Measurements from ENCODE around the gene CACNB4.

Gene CACNB4

DNA sequence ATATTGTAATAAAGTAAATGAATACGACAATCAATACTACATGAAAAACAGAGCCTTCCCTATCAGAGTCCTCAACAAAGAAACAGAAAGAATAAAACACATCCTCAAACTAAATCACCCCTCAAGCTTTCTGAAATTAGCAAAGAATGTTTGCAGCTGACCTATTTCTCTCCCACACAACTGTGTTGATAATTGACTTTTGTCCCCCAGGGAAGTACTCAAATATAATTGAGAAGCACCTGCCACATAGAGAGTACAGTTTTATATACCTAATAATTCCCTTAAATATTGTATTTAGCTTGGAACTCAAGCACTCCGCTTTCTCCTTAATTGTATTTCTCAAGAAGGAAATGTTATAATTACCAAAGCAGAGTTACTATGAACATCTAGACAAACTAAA lies 12.6 kb downstream of the CACNB4 start:
- DNase-seq = no peak

DNA sequence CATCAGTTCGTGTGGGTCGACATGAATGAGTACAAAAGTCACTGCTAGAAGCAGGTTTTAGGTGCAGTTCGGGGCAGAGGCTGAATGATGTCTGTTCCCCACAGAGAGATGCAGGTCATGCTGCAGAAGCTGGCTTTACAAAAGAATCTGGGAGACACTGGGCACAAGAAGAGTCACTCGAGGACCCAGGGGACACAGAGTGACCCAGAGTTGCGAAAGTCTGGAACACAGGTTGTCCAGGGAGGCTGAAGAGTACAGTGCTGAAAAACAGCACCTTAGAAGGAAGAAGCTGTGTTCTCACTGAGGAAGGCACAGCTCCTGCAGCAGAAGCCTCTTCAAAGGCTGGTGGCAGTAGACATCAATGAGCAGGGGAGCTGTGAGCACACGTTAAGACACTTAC lies 14.8 kb downstream of the CACNB4 start:
- no peak for DNase-seq

DNA sequence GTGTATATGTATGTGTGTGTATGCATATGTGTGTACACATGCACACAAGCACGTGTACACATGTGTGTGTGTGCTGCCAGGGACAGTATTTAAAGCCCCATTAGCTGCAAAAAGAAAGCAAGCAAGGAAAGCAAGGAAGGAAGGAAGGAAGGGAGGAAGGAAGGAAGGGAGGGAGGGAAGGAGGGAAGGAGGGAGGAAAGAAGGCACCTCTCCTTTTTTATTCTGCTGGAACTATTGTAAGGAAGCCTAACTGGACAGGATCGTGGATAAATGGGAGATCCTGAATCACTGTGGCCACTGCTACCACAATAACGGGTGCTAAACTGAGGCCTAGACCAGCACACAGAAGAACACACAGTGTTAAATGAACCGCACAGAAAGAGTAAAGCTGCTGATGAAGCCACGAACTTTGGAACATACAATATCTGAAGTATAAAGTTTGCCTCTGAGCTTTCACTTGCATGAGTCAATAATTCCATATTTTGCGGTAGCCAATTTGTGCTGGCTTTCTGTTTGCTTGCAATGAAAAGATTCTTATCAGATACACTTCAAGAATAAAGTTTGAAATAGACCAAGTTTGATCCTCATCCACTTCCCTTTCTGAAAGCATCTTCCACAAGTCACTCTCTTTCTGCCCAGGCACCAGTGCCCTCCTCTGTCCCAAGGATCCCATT lies 15.5 kb downstream of the CACNB4 start:
- no peak for DNase-seq

DNA sequence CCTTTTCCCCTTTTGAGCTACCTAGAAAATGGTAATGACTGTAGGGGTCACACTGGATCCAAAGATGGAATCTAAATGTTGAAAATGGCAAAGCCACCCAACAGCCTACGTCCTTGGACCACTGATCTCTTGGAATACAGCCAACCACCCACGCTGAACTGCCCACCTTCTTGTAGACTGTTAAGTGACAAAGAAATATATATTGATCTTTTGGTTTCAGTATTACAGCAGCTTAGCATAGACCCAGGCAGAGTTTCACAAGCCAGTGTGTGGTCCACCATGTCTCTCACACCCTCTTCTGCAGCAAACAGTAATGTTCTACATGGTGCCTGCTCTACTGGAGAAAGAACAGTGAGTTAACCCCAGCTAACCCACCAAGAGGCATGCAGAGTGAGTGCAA lies 20.2 kb downstream of the CACNB4 start:
- DNase-seq = no peak

DNA sequence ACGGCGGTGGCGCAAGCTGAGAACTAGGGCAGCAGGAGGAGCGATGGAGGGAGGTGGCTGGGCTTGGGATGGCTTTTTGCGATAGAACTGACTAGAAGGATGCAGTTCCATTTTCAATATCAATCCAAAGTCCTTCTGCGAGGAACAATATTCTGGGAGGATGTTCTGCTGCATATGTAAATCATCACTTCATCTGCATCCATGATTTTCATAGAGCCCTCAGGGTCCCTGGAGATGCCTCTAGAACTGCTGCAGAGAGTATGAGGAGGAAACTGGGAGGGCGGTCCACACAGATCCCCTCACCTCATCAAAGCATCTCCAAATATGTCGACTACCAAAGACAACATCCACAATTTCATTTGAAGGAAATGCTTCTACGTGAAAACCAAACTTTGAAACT lies 20.8 kb downstream of the CACNB4 start:
- no peak for DNase-seq

DNA sequence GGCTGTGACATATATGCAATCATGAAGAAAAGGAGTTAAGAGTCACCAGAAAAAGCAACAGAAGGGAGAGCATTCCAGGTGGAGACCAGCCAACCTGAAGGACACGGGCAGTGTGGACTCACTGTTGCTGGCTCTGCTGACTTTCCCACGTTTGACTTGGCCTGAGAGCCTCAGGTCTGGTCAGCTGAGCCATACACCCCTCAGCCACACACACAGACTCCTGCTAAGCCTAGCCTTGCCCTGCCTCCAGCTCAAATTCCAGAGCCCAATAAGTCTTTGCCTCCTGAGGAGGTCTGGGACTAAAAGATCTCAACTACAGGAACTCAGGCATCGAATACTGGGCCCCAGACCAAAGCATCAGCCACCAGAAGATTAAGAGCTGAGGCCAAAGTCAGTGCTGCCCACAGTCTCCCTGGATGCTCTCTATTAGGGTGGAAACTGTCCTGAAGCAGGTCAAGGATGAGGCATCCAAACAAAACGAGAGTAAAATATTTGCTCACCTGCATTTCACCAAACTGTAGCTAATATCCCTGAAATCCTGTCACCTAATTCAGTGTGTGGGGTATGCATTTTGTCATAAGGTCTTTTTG lies 23.3 kb downstream of the CACNB4 start:
- DNase-seq = no peak

DNA sequence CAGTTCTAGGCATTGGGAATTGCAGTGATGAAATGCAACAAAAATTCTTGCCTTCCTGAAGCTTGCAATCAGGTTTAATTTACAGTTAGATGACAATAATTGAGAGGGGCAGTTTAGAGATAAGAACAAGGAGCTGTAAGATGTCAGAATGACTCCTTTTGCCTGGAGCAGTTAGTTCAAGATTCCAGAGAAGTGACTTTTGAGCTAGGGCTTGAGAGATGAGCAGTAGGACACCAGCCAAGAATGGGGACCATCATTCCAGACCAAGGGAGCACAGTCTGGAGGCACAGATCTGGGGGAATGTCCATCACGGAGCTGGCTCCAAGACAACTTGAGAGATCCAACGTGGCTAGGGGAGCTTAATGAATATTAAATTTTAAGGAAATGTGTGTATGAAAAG lies 26.8 kb downstream of the CACNB4 start:
- DNase-seq = no peak

DNA sequence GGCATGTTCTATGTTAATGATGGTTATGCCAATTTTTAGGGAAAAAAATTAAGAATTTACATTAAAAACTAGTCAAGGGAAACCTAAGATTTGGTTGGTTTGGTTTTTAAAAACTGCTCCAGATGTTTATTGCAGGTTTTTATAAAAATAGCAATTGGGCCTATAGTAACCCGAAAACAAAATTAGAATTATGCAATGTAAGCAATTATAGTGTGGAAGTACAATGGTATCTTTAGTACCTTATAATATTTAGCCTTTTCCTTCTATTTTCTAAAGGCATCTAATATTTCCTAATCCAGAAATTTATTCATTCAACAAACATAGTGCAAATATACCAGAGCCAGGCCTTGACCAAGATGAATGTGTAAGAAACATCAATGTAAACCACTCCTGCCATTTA lies 27.3 kb downstream of the CACNB4 start:
- no peak for DNase-seq

DNA sequence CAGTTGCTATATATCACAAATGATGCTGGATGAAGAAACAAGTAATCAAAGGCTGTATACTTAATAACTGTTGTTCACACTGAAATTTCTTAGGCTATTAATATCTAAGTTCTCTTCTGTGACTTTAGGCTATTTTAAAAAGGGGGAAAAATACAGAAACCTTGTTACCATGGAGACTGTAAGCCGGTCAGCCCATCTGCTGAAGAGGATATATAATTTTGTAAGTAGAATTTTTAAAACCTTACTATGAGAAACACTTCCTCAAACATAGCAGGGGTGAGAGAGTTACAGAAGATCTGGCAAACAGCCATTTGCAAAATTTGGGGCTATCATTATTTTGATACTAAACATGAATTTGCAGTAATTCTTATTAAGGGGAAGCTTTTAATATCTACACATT lies 27.8 kb downstream of the CACNB4 start:
- DNase-seq = no peak

DNA sequence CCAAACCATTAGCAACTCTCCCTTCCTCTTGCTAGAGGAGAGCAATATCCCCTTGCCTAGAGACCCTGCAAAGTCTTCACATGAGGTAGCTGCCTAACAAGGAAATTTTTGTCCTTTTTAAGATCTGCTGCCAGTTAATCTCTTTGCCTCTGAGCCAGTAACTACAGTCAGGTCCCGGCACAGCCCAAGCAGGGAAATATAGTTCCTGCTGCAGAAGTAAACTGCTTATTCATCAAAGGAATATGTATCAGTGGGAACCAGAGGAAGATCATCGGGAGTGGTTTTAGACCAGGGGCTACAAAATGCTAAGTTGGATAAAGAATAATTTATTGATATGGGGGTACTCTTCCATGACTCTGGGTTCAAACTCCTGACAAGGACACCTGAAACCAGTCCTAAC lies 30.6 kb downstream of the CACNB4 start:
- no peak for DNase-seq

DNA sequence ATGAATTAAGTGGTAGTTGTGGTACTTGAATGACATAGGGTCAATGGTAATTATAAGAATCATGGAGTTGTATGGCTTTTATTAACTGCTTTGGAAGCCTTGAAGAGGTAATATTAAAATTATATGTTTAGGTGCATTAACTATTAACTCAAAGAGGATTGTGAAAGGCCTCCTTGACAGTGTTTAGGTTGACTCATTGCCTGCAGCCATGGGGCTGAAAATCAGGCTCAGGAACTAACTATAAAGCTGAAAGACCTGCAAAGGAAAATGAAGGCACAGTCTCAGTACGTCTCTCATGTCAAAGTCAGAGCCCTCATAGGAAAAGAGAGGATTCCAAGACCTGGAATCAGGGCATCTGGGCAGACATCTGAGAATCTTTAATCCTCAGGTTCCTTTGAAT lies 31.0 kb downstream of the CACNB4 start:
- no peak for DNase-seq

DNA sequence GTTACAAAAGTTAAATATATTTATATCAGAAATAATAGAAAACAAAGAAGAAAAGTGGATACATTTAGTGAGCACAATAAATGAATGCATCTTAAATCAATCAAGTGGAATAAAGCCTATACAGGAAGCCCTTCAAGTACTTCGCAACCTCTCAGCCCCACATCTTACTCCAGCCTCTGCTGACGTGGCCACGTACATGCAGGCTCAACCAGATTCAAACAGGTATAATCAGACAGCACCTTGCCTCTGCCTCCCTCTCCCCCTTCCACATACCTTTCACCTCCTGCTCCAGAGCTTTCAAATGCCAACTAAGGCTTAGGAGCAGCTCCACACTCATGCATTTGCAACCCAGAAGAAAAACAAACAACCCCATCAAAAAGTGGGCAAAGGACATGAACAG lies 32.9 kb downstream of the CACNB4 start:
- no peak for DNase-seq

DNA sequence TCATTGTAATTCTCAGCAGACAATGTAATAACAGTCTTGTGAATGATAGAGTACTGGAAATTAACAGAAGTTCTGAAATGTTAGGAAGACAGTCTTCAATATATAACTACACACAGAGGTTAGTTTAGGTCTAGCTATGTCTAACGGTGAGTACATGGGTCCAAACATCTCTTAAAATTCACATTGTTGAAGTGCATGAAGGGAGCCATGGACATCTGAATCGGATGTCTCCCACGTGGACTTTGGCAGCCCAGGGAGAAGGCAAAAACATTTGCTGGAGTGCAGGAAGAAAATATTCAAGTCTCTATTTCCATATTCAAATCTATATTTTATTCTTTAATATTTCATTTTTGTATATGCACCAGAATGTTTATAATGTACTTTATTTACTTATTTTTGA lies 34.8 kb downstream of the CACNB4 start:
- no peak for DNase-seq

DNA sequence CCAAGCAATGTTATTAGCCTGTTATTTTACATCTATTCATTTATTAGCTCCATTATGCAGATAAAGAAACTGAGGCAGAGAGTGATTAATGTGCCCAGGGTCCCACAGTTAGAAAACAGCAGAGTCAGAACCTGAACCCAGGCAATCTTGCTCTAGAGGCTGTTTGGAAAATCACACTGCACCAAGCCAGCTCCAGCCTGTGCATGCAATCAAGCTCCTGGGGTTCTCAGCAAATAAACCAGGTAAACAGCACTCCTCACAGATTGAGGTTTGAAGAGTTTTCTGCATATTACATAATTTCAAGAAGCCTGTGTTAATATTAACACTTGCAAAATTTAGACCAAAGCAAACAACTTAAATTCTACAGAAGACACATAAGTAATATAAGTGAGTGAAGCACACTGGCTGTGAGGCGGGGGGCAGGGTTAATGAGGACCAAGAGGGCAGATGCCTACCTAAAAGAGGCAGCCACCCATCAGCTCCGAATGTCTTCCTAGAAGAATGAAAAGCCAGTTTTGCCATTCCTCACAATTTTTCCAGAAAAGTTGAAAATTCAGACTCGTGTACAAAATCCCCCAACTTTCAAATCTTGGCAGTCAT lies 35.4 kb downstream of the CACNB4 start:
- DNase-seq = no peak

DNA sequence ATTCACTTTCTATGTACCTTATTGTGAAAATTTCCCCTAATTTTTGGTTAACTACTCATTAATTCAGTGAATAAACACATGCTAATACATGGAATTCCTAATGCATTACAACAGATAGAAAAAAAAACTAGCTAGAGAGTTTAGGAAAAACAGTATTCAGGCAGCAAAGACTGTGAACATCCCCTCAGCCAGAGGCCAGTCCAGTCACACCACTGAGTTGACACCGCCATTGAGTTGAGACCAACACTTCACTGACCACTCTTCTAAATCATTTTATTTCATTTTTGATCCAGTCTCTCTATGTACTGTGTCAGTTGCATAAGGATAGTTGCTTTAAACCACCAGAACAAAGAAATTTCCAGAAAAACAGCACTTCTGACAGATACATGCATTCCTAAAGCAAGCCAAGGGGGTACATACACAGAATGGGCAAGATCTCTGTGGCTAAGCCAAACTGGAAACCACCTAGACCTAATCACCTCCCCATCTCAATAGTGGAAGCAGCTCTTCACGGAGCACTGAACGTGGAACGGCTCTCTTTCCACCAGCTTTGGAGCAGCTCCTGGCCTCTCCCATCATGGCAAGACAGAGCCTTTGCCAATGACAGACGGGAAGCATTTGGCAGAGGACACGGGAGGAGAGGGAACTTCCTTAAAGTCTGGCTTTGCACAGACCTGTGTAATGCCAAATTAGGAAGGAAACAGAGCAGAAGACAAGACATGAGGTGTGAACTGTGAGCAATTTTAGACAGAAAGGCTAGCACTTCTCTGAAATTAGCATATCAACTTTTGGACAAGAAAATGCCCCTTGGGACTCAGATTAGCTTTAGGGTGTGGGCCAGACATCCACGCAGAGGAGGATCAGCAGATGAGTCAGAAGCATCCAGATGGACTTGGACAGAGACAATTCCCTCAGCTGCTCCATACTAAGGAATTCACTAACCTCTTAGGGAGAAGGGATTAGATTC lies 36.4 kb downstream of the CACNB4 start:
- no peak for DNase-seq

DNA sequence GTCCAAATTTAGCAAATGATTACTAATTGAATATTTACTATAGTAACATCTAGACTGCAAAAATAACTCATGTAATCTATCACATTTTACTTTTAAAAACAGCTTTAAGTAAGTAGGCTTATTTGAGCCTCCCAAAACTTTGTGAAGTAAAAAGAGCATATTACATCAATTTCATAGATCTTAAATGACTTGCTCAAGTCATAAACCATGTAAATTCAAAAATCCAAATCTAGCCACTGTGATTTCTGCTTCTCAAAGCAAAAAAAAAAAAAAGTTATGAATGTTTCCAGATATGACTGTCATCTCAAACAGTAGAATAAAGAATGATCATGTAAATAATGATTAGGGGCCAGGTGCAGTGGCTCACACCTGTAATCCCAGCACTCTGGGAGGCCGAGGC lies 37.5 kb downstream of the CACNB4 start:
- DNase-seq = no peak

DNA sequence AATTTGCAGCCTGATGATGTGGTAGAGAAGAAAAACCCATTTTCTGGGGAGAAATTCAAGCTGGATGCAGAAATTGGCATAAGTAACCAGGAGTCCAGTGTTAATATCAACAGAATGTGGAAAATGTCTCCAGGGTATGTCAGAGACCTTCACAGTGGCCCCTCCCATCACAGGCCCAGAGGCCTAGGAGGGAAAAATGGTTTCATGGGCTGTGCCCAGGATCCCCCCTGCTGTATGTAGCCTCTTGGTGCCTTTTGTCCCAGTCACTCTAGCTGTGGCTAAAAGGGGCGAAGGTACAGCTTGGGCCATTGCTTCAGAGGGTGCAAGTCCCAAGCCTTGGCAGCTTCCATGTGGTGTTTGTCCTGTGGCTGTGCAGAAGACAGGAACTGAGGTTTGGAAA lies 40.2 kb downstream of the CACNB4 start:
- no peak for DNase-seq

DNA sequence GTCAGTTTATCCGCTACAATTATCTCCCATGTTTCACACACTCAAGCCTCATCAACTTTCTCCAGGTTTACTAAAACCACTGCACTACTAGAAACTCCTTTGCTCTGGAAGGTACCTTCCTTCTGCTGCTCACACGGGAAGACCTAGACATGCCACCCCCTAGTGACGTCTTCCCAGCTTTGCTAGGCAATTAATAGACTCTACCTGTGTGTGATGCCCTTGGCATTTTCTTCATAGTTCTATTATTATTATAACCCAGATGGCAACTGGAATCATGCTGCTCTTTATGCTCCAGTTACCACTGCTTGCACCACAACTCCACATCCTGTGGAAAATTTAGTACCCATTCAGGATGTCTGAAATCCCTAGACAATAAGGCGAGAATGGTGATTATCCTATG lies 42.4 kb downstream of the CACNB4 start:
- no peak for DNase-seq

DNA sequence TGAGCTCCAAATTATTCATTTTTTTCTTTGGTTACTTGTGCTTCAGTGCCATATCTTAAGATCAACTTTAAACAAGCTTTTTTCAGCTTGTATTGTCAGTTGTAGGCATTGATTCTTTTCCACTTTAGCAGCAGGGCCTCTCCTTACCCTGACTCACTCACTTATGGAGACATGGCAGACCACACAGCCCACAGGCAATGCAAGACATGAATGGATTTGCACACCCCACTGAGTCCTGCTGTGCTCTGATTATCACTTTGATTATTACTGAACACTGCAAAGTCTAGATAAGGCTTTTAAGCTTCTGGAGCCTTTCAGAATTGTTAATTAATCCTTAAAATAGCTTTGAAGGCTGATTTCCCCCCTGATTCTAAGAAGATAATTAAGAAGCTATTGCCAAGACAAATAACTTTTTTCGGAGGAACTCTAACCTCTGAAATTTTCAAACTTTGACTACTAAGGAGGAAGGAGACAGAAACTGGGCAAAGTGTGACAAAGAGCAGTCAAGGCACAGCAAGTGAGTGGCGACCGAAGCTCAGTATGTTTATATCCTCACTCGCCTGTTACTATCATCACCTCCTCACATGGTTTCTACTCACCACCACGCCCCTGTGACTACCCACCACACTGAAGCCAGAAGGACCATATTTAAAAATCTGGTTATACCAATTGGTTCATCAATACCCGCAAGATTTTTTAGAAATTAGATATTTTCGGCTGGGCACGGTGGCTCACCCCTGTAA lies 43.3 kb downstream of the CACNB4 start:
- no peak for DNase-seq

DNA sequence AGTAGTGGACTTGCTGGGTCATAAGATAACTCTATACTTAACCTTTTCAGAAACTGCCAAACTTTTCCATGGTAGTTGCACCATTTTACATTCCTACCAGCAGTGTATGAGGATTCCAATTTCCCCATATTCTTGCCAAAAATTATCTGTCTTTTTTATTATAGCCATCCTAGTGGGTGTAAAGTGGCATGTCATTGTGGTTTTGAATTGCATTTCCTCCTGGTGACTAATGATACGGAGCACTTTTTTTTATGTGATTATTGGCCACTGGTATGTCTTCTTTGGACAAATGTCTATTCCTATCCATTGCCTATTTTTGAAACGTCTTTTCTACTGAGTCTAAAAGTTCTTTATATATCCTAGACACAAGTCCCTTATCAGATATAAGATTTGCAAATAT lies 44.3 kb downstream of the CACNB4 start:
- no peak for DNase-seq

DNA sequence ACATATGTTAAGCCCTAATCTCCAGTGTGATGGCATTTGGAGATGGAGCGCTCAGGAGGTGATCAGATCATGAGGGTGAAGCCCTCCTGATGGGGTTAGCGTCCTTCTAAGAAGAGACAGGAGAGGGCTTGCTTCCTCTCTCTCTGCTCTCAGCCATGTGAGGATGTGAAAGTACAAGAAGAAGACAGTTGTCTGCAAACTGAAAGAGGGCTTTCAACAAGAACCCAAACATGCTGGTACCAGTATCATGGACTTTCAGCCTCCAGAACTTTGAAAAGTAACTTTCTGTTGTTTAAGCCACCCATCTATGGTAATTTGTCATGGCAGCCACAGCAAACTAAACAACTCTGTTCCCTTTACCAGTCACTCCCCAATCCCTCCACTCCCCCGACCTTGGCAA lies 47.4 kb downstream of the CACNB4 start:
- DNase-seq = no peak

DNA sequence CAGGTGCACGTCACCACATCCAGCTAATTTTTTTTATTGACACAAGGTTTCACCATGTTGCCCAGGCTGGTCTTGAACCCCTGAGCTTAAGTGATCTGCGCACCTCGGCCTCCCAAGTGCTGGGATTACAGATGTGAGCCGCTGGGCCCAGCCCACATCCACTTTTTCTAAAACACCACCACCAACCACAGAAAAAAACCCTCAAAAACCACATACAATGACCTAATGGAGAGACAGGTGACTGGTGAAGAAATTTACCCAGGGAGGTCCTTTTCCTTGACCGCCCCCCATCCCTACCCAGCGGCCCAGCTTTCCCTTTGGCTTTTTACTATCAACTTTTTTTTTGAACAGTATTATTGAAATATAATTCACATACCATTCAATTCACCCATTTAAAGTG lies 47.9 kb downstream of the CACNB4 start:
- no peak for DNase-seq

DNA sequence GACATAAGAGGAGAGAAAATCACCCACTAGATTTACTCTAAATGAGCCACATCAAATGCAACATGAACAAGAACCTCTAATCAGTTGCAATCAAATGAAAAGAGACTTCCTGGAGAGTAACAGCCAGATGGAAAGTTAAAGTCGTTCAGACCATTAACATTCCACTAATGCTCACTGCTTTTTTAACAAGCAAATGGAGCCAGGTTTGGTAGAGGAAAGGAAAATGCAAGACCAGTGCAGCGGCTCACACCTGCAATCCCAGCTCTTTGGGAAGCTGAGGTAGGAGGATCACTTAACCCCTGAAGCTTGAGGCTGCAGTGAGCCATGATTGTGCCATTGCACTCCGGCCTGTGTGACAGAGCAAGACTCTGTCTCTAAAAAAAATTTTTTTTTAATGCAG lies 48.5 kb downstream of the CACNB4 start:
- no peak for DNase-seq
